Fibroblast of peridontal ligament (primary cell): Measurements from ENCODE around the gene SEMA5A.
"Not testable (repeated sequence)": the region's sequence is repeated elsewhere in the genome, so short reads cannot be mapped to it uniquely, and the experiment has no call there.

Experiments
- DNase-seq: peaks from one replicate; pipeline ENCODE4 v3.0.0-alpha.2; 2010; ENCODE audit errors: extremely low read depth

SEMA5A gene

DNA sequence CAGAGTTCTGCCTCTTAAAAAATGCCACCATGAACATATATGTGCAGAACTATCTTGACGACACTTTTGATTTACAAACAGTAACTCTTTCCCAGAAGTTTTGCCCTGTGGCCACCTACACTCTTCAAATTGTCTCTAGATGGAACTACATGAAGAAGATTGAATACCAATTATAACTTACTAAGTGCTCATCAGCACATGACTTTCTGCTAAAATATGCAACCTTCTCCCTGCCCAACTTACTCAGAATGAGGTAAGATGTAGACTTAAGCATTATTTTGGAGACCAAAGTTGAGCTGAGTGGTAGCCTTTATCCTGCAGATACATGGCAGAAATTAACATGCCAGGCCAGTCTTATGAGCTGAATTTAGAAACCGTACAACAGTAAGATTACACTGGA, 105.4 kb downstream of the SEMA5A start:
- DNase-seq: peak; percentile 58

DNA sequence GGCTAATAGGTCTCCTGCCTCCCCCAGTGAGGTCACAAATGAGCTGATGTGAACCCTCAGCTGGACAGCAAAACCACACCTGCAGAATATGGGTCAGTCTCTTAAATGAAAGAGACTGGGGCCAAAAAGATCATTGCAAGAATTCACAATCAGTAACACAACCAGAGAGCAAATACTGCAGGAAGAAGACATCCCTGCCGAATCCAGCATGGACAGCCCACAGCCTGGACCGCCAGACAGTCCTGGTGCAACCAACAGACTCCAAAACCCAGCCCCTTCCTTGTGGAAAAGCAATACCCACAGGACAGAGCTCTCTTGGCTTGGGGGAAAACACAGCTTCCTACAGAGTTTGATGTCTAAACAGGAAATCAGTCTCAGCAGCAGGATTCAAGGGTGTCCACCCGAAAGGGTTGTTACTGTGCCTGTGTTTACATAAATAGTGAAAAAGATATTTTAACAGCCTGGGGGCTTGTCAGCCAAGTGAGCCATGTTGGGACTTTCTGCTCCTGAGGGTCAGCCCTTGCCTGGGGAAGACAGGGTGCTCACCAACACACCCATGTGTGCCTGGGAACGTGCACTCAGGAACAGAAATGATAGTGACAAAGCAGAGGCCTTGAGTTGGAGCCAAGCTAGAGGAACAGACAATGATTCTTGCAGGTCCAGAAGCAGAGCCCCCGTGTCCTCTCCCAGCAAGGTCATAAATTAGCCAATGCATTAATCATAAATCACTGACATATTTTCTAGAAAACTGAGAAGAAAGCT, 106.2 kb downstream of the SEMA5A start:
- DNase-seq: no peak

DNA sequence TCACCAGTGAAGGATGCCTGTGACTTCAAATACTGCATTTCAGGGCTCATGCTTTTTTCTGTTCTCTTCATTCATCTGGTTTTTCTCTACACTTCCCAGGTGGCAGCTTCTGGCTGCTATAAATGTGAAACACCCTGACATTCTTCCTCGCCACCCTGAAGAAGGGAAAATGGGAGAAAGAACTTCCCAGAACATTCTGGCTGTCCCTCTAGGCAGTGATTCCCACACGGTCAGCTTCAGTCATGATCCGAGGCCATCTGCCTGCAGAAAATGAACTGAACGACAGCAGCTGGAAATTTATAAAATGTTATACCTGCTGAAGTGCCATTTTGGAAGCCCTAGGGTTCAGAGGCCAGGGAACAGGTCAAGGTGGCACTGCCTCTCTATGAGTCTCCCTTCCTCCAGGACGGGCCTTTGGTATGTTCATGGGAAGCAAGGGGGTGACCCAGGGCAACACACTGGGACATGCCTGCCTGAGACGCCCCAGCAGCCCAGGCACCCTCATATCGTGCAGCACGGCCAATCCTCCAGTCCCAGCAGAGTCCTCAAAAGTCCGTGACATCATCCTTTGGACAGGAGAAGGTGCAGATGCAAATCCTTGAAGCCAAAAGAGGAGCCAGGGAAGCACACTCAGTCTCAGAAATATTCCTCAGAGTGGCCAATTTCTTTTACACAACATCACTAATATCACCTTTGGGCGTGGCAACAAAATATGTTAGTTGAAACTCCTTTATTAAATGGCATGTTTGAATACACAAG, 107.1 kb downstream of the SEMA5A start:
- DNase-seq: no peak

DNA sequence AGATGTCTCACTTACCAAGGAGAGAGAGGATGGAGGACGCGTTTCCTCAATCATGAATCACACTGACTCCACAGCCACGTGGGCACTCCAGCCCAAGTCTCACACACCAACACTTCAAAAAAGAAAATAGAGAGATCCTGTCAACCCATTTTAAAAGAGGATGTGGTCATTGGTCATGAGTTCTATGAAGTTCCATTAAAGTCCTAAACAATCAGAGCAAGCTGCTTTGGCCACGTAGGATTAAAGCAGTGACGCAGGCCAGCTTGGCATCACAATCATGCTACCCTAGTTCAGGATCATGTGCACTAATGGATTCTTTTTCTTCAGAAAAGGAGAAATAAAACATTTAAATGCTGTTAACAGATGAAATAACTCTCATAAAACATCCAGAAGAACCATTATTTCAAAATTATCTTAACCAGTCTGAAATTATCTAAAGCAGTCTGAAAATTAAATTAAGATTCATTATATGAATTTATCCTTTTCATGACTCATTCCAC, 108.1 kb downstream of the SEMA5A start:
- peak; percentile 79 for DNase-seq

DNA sequence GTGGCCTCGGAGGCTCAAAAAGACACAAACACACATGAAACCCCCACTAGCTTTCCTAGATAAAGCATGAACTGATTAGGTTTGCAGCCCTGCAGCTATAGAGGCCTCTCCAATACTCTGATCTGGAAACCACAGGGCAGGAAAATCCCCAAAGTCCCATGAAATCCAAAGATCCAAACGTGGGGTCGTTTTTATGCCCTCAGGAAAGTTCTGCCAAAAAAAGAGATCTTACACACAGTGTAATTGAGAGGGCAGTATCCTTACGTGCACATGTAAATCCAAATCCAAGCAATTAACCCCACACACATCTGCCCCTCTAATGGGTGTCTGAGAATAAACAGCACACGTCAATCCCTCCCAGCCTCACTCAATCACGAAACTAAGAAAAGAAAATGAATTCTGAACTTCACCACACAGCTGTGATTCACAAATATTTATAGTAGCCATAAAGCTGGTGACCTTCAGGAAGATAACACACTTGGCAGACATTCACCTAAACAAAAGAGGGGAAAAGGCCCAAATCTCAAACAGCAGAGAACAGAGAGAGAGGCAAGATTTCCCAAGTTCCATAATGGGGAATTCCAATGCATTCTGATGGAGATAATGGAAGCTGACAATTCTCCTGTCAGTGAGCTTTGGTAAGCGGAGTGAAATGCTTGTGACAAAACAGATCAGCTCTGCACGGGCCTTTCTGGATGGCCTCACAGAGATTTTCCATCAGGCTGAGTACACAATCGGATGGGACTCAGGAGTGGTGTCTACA, 114.2 kb downstream of the SEMA5A start:
- DNase-seq: peak; percentile 81

DNA sequence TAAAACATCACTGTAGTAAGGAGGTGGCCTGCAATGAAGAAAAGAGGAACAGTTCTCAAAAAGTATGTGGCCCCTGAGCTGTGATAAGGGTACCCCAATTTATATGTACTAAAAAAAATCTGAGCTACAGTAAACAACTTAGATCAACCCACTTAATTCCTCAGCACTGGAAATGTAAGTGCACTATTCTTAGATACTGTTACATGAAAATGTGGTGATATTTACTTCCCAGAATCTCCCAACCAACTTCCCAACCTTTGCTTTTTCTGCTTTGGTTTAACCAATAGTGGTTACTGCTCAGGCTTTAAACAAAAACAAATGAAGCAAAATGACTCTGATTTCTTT, 114.8 kb downstream of the SEMA5A start:
- peak; percentile 75 for DNase-seq

DNA sequence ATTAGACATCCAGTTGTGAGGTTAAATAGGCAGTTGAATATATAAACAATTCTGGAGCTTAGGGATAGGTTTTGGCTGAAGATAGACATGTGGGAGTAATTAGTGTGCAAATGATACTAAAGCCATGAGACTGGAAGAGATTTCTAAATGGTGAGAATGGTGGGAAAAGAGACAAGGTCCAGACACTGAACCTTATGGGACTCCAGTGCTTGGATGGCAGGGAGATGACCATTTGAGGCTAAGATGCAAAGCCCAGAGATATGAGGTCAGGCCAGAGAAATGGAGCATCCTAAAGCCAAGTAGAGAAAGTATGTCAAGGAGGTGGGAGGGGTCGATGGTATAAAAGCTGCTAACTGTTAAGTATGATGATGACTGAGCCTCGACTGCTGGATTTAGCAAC, 115.6 kb downstream of the SEMA5A start:
- DNase-seq: peak; percentile 78

DNA sequence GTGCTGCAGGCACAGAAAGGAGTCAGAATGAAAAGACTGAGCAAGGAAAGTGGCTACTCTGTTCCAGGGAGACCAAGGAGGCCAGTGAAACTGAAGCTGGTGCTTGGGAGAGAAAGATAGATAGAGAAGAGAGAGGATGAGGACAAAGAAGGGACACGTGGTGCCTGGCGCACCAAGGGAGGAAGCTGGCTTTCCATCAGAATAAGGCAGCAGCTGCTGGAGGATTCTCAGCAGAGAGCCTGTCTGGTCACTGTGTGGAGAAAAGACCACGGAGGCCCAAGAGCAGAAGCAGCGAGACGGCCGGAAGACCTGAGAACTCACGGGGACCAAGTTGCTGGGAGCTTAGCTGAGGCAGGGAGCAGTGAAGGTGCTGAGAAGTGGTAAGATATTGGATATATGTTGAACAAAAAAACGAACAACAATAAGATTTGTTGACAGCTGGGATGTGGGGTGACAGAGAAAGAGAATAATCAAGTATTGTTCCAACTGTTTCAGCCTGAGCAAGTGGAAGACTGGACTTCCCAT, 116.1 kb downstream of the SEMA5A start:
- DNase-seq: no peak

DNA sequence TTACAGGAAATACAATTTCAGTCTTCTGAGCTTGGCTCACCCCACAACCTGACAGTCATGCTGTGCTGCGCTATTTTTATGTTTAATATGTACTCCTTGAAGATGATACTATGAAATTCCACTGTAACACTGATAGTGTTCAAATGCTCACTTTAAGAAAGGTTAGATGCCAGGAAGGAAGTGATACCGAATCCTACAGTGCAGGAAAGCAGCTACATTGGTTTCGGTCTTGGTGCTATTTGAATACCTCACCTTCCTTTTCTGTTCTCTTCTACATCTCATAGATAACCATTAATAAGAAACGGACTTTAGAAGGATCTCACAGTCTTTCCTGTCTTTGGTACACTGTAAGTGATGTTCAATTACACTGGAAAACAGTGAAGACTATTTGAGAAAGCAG, 117.6 kb downstream of the SEMA5A start:
- DNase-seq: no peak

DNA sequence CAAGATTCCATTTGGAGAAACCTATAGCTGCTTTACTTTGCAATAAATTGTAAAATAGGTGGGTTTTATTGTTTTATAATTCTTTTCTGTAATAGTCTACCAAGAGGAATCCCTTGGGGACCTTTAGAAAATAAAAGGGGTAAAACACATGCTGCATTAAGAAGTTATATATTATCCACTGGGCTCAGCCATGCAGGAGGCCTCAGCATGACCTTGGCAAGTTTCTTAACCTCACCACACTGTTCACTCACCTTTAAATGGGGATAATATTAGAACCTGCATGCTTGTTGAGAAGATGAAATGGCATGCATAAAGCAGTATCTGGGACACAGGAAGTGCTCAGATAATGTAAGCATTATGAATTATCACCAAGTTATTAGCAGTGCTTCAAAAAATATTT, 120.2 kb downstream of the SEMA5A start:
- DNase-seq: no peak

DNA sequence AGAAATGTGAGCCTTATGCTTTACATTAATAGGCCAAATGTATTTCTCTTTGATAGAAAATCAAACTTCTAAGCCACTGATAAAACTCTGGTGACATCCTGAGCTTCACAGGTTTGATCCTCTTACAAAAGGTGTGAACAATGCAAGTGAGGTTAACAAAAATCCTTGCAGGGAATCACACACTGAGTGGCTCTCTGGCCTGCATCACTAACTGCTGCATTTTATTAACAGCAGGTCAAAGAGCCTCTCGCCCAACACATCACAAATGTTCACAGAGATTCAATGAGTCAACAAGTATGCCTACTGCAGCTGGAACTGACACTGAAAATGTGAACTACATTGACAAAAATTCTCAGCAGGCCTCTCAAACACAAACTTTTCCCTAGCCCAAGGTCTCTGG, 122.3 kb downstream of the SEMA5A start:
- peak; percentile 41 for DNase-seq

DNA sequence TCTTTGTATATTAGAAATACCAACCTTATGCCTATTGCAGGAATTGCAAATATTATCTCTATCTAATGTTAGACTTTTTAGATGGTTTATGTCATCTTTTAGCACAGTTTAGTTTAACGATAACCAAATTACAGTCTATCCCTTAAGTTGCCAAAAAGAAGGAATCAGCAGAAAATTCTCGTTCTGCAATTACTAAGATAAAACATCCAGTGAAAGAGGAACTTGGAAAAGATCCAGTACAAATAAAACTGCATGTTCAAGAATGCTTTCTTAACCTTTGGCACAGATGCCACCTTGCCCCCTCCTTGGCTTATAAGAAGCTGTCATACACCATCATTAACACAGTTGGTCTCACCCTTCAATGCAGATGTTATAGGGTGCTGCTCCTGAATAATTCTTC, 124.0 kb downstream of the SEMA5A start:
- DNase-seq: no peak

DNA sequence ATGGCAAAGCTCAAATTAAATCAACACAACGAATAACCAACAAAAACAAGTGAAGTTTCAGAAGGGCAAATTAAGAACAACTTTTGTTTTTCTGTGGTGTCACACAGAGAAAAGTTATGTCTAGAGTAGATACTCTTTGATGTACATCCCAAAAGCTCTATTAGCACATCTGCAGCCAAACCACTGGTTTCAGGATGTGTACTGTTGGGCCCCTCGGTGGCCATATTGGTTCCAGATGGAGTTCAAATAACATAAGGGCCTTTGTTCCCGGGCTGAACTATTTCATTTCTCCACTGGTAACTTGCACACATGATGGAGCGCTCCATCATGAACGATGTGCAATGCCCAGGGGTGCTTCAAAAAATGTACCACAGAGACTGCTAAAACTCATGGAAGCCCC, 126.1 kb downstream of the SEMA5A start:
- DNase-seq: no peak

DNA sequence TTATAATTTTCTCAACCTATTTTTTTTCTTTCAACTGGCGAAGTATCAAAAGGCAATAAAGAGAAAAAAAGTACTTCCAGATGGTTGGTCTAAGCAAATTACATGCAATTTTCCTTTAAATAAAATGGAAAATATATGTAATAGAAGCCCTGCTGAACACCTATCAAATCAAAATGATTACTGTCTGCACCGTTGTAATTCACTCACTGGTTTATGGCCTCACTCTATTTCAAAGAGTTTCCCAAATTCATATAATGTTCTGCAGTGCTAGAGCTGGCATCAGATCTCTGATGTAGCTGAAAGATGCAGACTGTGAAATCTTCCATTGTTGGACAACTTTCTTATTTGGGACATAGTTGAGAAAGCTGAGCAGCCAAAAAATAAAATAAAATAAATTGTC, 130.3 kb downstream of the SEMA5A start:
- DNase-seq: no peak

DNA sequence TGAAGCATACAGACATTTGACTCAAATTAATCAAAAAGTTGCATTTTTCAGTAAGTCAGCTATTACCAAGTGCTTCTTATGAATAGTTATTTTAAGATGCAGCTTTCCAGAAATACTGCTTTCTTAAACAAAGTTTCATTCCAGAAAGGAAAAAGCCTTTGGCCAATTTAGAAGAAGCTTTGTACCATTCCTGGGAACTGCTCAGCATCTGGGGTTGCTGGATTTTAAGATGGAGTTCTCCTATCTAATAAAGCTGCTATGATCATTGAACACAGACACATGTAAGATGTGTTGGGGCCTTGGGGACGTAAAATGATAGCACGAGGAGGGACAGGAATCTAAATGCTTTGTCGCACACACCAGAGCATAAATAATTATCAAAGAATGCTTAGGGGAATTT, 130.8 kb downstream of the SEMA5A start:
- no peak for DNase-seq

DNA sequence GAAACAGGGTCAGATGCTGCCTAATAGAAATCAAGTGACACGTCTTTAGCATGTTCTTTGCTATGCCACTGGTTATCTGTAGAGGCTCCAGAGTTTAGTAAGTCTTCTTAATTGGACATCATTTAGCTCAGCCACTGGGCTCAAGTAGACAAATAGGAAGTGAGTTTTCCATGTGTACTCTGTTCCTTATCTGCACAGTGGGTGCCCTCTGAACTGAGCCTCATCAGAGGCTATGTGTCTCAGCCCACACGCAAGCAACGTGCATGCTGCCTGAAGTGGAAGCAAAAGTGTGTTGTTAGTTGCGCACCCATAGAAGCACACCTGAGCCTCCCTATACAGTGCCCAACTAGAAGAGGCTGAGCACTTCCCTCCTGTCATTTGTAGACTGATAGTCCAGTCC, 134.7 kb downstream of the SEMA5A start:
- DNase-seq: no peak

DNA sequence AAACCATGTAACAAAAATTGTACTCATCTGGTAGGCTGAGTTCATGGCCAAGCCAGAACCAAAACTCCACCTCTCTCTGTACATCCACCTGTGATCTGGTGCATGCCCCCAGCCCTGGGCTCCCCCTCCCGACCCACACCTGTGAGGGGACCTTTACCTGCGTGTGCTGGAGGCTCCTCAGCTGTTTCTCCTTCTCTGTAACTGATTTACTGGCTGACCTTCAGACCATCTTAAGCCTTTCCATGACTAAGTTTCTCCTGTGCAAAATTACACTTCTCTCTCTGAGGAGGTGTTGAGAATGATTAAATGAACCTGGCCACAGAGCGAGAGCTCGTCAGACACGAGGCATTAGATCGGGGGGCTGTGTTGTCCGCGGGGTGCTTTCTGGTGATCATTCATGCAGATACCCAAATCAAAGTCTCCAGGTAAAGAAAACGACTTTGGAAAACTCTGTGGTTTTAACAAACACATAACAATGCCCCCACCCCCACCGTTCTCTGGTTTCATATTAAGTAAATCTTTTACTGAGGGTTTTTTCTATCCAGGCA, 136.4 kb downstream of the SEMA5A start:
- no peak for DNase-seq

DNA sequence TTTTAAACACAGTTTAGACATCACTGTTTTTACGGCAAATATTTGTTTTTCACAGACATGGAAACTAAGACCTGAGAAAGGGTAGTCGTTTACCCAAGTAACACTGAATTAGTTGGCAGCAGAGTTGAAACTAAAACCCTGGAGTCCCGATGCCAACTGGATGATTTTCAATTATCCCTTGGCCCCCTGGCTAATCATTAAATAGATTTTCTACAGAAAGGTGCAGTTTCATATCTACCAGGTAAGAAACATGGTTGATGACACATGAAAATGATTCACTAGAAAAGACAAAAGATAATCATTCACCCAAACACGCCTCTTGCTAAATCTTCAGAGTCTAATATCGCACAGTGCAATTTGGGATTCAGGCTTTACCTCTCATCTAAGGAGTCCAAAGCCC, 136.9 kb downstream of the SEMA5A start:
- no peak for DNase-seq

DNA sequence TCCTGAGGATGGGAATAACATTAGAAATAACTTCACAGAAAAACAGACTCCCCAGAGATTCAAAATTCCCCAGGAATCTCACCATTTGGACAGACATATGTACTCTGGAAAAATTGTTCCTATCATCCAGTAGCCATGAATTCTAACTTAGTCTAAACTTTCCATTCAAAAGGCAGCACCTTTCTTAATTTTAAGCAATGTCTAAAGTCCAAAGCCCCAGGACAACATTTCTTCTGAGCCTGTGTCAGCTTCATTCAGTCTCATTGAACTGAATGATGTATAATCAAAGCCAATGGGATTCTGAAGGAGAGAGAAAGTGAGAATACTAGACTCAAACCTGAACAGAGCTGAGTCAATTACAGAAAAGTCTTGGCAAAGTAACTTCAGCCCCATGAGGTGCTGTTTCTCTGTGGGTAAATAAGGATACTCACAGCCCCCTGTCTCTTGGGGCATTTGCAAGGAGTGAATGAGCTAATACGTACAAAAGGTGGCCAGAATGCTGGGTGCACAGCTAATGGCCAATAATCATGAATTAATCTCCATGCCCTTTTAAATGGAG, 140.6 kb downstream of the SEMA5A start:
- DNase-seq: no peak

DNA sequence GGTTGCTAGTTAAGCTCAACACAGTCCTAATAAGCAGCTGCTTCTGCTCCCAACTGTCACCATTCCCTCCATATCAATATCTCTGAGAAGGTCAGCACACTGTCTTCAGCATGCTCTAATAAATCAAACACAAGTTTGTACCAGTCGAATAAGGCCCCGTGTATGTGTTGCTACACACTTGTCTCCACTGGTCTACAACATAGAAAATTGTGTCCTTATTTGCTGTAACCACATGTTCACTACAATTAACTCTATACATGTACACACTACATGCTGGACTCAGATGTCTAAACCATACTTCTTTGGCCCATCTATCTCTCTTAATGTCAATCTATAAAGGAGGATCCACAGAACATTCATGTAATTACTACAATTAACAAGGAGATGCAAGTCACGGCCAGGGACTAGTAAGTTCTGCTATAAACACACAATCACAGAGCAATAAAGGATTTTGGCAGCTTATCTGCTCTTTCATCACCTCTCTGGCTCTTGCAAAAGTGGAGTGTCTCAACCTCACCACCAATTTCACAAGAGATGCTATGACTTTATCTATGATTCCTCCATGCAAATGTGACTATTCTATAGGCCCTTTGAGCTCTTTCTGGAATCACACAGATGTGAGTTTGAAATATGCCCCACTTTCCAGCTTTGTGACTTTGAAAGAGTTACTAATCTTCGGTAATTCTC, 143.9 kb downstream of the SEMA5A start:
- DNase-seq: peak; percentile 86

DNA sequence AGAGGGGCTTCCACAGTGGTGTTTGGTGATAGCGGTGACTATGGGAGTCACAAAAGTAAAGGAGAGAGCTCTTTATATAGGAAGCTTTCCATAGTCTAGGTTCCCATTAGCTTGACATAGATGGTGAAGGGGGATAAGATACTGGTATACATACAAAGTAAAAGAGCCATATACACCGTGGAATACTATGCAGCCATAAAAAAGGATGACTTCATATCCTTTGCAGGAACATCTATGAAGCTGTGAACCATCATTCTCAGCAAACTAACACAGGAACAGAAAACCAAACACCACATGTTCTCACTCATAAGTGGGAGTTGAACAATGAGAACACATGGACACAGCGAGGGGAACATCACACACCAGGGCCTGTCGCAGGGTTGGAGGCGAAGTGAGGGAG, 146.1 kb downstream of the SEMA5A start:
- DNase-seq: not testable (repeated sequence)
